HepG2 (cell line): ENCODE data around the gene SLC6A12. TPM values are rescaled to one million over a fixed set of nuclear protein-coding genes. Genes with fewer than 3 reads are reported as not detected.

Experiments
- DBP ChIP-seq: sonication (generic); formaldehyde crosslinking; IDR thresholded peaks from 2 replicates; pipeline ENCODE4 v1.4.0; 2020; ENCODE audit warnings: missing genetic modification reagents; ENCODE audit errors: not compliant biosample characterization
- DMTF1 ChIP-seq: sonication (generic); formaldehyde crosslinking; IDR thresholded peaks from 2 replicates; pipeline ENCODE4 v1.4.0; 2020; ENCODE audit warnings: mild to moderate bottlenecking, missing genetic modification reagents
- DNMT3B ChIP-seq: conservative IDR thresholded peaks from 2 replicates; pipeline ENCODE4 v1.6.1; 2016; ENCODE audit warnings: missing biosample characterization, control low read depth
- EEA1 ChIP-seq: sonication (generic); formaldehyde crosslinking; IDR thresholded peaks from 2 replicates; pipeline ENCODE4 v1.5.1; 2020; ENCODE audit warnings: mild to moderate bottlenecking, missing genetic modification reagents, borderline replicate concordance
- IKZF1 ChIP-seq: fragments of 450-650 bp; IDR thresholded peaks from 2 replicates; pipeline ENCODE4 v1.7.1; 2016
- LBX2 ChIP-seq: sonication (generic); formaldehyde crosslinking; IDR thresholded peaks from 2 replicates; pipeline ENCODE4 v1.5.0; 2020; ENCODE audit warnings: missing genetic modification reagents, mild to moderate bottlenecking, borderline replicate concordance
- SETDB1 ChIP-seq: sonication (generic); formaldehyde crosslinking; IDR thresholded peaks from 2 replicates; pipeline ENCODE4 v1.5.1; 2020; ENCODE audit warnings: missing genetic modification reagents, mild to moderate bottlenecking, borderline replicate concordance
- ZFX ChIP-seq: sonication (generic); formaldehyde crosslinking; IDR thresholded peaks from 2 replicates; pipeline ENCODE4 v1.4.0; 2020; ENCODE audit warnings: mild to moderate bottlenecking, low read depth, missing genetic modification reagents, moderate library complexity
- ZGPAT ChIP-seq: IDR thresholded peaks from 2 replicates; pipeline ENCODE4 v1.6.1; 2016; ENCODE audit warnings: mild to moderate bottlenecking
- ZNF281 ChIP-seq: sonication (generic); formaldehyde crosslinking; IDR thresholded peaks from 2 replicates; pipeline ENCODE4 v1.4.0; 2020; ENCODE audit warnings: missing genetic modification reagents, borderline replicate concordance
- ZNF530 ChIP-seq: sonication (generic); formaldehyde crosslinking; IDR thresholded peaks from 2 replicates; pipeline ENCODE4 v1.5.0; 2020; ENCODE audit warnings: low read depth, mild to moderate bottlenecking, missing genetic modification reagents
- ZNF687 ChIP-seq: sonication (generic); formaldehyde crosslinking; IDR thresholded peaks from 2 replicates; pipeline ENCODE4 v1.5.1; 2020; ENCODE audit warnings: mild to moderate bottlenecking, missing genetic modification reagents, moderate library complexity
- ZNF713 ChIP-seq: sonication (generic); formaldehyde crosslinking; IDR thresholded peaks from 2 replicates; pipeline ENCODE4 v1.4.0; 2020; ENCODE audit warnings: mild to moderate bottlenecking, missing genetic modification reagents
- ZNF784 ChIP-seq: sonication (generic); formaldehyde crosslinking; IDR thresholded peaks from 2 replicates; pipeline ENCODE4 v1.5.1; 2020; ENCODE audit warnings: missing genetic modification reagents, mild to moderate bottlenecking, borderline replicate concordance
- polyA plus RNA-seq, 8 experiments: library from polyadenylated mRNA; depleted of rRNA in 3 of 8; stranded (reverse) in 7 of 8; unstranded in 1 of 8; fragments of >200 nt; fragmentation: Illumina TruSeq in 4 of 8; extraction: Trizol in 4 of 8; gene quantifications; 2 replicates each; pipeline versions ENCODE4 v1.2.1 to v1.2.3, GENCODE V29; 2011 to 2016; ENCODE audit warnings: low read depth in 4 of 8, missing spikeins in 1 of 8, mixed read lengths in 1 of 8; ENCODE audit not compliant: insufficient read depth in 1 of 8
- total RNA-seq, 5 experiments: library from RNA; depleted of rRNA; stranded (reverse); fragments of >200 nt; fragmentation: Illumina TruSeq; extraction: Trizol; gene quantifications; 2 replicates each; pipeline ENCODE4 v1.2.3, GENCODE V29; 2016; ENCODE audit warnings: low read depth in 1 of 5

Gene SLC6A12
- total and polyA plus RNA-seq, 2 of the 13 experiments (the other 11 are each of a cell fraction or from before 2014, with no cell fraction given) = 3.7 to 18.8 TPM

- TF ChIP-seq ZNF687 (CRISPR knock-in tag) (peak; percentile 65), ZNF530 (no peak), DMTF1 (CRISPR knock-in tag) (no peak), ZNF281 (peak; percentile 95), ZFX (CRISPR knock-in tag) (0 out of 2 replicates have a peak, but pooled peaks have one; percentile 27), ZGPAT (CRISPR knock-in tag) (no peak; the same call in 1 of the 2 replicates), IKZF1 (no peak), ZNF784 (CRISPR knock-in tag) (no peak), DBP (CRISPR knock-in tag) (no peak), EEA1 (CRISPR knock-in tag) (no peak), ZNF713 (CRISPR knock-in tag) (no peak), LBX2 (CRISPR knock-in tag) (no peak), DNMT3B (CRISPR knock-in tag) (no peak), SETDB1 (CRISPR knock-in tag) (no peak)
Observed at GRCh38 chr12:237026-237815, 23.3 kb upstream of the SLC6A12 start (continued).
